ENCODE data around the gene ROS1.

ROS1 gene

GRCh38 chr6:117309069-117309468, 116.7 kb downstream of the ROS1 start:
- no peak for DNase-seq (ENCODE audit: low spot score)

GRCh38 chr6:117307655-117308054, 118.1 kb downstream of the ROS1 start:
- no peak for DNase-seq (ENCODE audit: low spot score)

GRCh38 chr6:117306227-117306790, 119.4 kb downstream of the ROS1 start:
- DNase-seq (ENCODE audit: low spot score) = no peak

- DNase-seq (ENCODE audit: low spot score) = no peak
Observed at GRCh38 chr6:117304446-117304845, 121.3 kb downstream of the ROS1 start.

GRCh38 chr6:117303323-117303722, 122.4 kb downstream of the ROS1 start:
- DNase-seq (ENCODE audit: low spot score) = no peak

GRCh38 chr6:117298941-117299340, 126.8 kb downstream of the ROS1 start:
- DNase-seq (ENCODE audit: low spot score) = no peak

- no peak for DNase-seq (ENCODE audit: low spot score)
Observed at GRCh38 chr6:117290173-117290846, 135.4 kb downstream of the ROS1 start.

GRCh38 chr6:117288083-117288715, 137.5 kb downstream of the ROS1 start:
- DNase-seq (ENCODE audit: low spot score) = no peak

GRCh38 chr6:117280922-117281321, 144.8 kb downstream of the ROS1 start:
- DNase-seq (ENCODE audit: low spot score) = no peak

GRCh38 chr6:117276778-117277316, 148.9 kb downstream of the ROS1 start:
- no peak for DNase-seq (ENCODE audit: low spot score)

GRCh38 chr6:117275711-117276110, 150.0 kb downstream of the ROS1 start:
- DNase-seq (ENCODE audit: low spot score) = no peak

- DNase-seq (ENCODE audit: low spot score) = no peak
Observed at GRCh38 chr6:117275205-117275604, 150.5 kb downstream of the ROS1 start.

- DNase-seq (ENCODE audit: low spot score) = no peak
Observed at GRCh38 chr6:117272891-117273290, 152.9 kb downstream of the ROS1 start.

GRCh38 chr6:117272032-117272866, 153.5 kb downstream of the ROS1 start:
- no peak for DNase-seq (ENCODE audit: low spot score)

GRCh38 chr6:117270843-117271507, 154.8 kb downstream of the ROS1 start:
- no peak for DNase-seq (ENCODE audit: low spot score)

GRCh38 chr6:117270055-117270842, 155.5 kb downstream of the ROS1 start:
- no peak for DNase-seq (ENCODE audit: low spot score)

- DNase-seq (ENCODE audit: low spot score) = no peak
Observed at GRCh38 chr6:117269638-117270054, 156.1 kb downstream of the ROS1 start.

GRCh38 chr6:117268924-117269323, 156.8 kb downstream of the ROS1 start:
- no peak for DNase-seq (ENCODE audit: low spot score)

GRCh38 chr6:117267766-117268534, 157.8 kb downstream of the ROS1 start:
- no peak for DNase-seq (ENCODE audit: low spot score)

GRCh38 chr6:117267054-117267347, 158.7 kb downstream of the ROS1 start:
- DNase-seq (ENCODE audit: low spot score) = no peak

Data from hematopoietic multipotent progenitor cell treated with erythropoietin and hydrocortisone succinate and interleukin-3 and kit ligand, for 17 days (in vitro differentiated cells).